GM23338 (cell line): ENCODE data around the gene ZNF77. TPM values are rescaled to one million over a fixed set of nuclear protein-coding genes. Genes with fewer than 3 reads are reported as not detected.

Experiments used
- ATAC-seq: fragments of 200-7000 bp; cut with Tn5 transposase; 3 replicates; pipeline ENCODE4 v1.9.1; 2020
- DNase-seq: peaks from one replicate; pipeline ENCODE4 v3.0.0-alpha.2; 2015; ENCODE audit warnings: low spot score
- H2AFZ ChIP-seq: fragments of 200-600 bp; sonication (generic); 2 replicates; pipeline ENCODE4 v1.8.0; 2016; ENCODE audit warnings: antibody characterized with exemption, mild to moderate bottlenecking, moderate library complexity
- H3F3A ChIP-seq: fragments of 200-600 bp; sonication (generic); replicated peaks from 2 replicates; pipeline ENCODE4 v1.8.0; 2017; ENCODE audit warnings: antibody characterized with exemption, mixed run types, low read depth
- H3K27ac ChIP-seq: fragments of 200-600 bp; sonication (generic); 2 replicates; pipeline ENCODE4 v1.6.1; 2016; ENCODE audit warnings: low read depth
- H3K27me3 ChIP-seq: fragments of 200-600 bp; sonication (generic); 2 replicates; pipeline ENCODE4 v1.8.0; 2016; ENCODE audit warnings: mild to moderate bottlenecking, mixed run types, moderate library complexity; ENCODE audit not compliant: insufficient read depth
- H3K36me3 ChIP-seq: fragments of 200-600 bp; sonication (generic); 2 replicates; pipeline ENCODE4 v1.8.0; 2016; ENCODE audit warnings: mild to moderate bottlenecking; ENCODE audit not compliant: insufficient read depth
- H3K4me1 ChIP-seq: fragments of 200-600 bp; sonication (generic); 2 replicates; pipeline ENCODE4 v1.8.0; 2016; ENCODE audit warnings: mild to moderate bottlenecking, moderate library complexity; ENCODE audit not compliant: insufficient read depth
- H3K4me2 ChIP-seq: fragments of 200-600 bp; sonication (generic); 2 replicates; pipeline ENCODE4 v1.7.1; 2017; ENCODE audit warnings: mixed run types
- H3K4me3 ChIP-seq: fragments of 200-600 bp; sonication (generic); 2 replicates; pipeline ENCODE4 v1.6.1; 2016; ENCODE audit warnings: mixed run types
- H3K79me2 ChIP-seq: fragments of 200-600 bp; sonication (generic); replicated peaks from 2 replicates; pipeline ENCODE4 v1.8.0; 2017; ENCODE audit warnings: mild to moderate bottlenecking; ENCODE audit not compliant: insufficient read depth
- H3K9me2 ChIP-seq: fragments of 200-600 bp; sonication (generic); 2 replicates; pipeline ENCODE4 v1.8.0; 2017; ENCODE audit not compliant: insufficient read depth
- H4K20me1 ChIP-seq: fragments of 200-600 bp; sonication (generic); replicated peaks from 2 replicates; pipeline ENCODE4 v1.8.0; 2017; ENCODE audit warnings: mild to moderate bottlenecking; ENCODE audit not compliant: insufficient read depth
- H3K27ac Mint-ChIP-seq: 2 replicates; pipeline ENCODE4 v1.8.0; 2020; ENCODE audit warnings: inconsistent platforms, mild to moderate bottlenecking, moderate library complexity, mixed read lengths
- H3K27me3 Mint-ChIP-seq: 3 replicates; pipeline ENCODE4 v1.8.0; 2022; ENCODE audit warnings: low read depth, mild to moderate bottlenecking, moderate library complexity, mixed read lengths, inconsistent platforms; ENCODE audit not compliant: insufficient read depth, poor library complexity
- H3K36me3 Mint-ChIP-seq: 3 replicates; pipeline ENCODE4 v1.8.0; 2021; ENCODE audit warnings: low read depth, mild to moderate bottlenecking, inconsistent platforms, moderate library complexity, mixed read lengths
- H3K4me1 Mint-ChIP-seq: 3 replicates; pipeline ENCODE4 v1.8.0; 2020; ENCODE audit warnings: mild to moderate bottlenecking, inconsistent platforms, mixed read lengths
- H3K4me3 Mint-ChIP-seq: 3 replicates; pipeline ENCODE4 v1.8.0; 2021; ENCODE audit warnings: moderate library complexity, mild to moderate bottlenecking, inconsistent platforms, mixed read lengths
- H3K9me3 Mint-ChIP-seq: 3 replicates; pipeline ENCODE4 v1.8.0; 2020; ENCODE audit warnings: moderate library complexity, mild to moderate bottlenecking, inconsistent platforms, mixed read lengths
- CREB1 ChIP-seq: fragments of 250-450 bp; sonication (Bioruptor Pico); IDR thresholded peaks from 2 replicates; pipeline ENCODE4 v1.5.0; 2020; ENCODE audit warnings: low read depth, mild to moderate bottlenecking, moderate library complexity
- ETS1 ChIP-seq: IDR thresholded peaks from 2 replicates; pipeline ENCODE4 v1.6.1; 2016; ENCODE audit warnings: antibody characterized with exemption
- EZH2 ChIP-seq: fragments of 200-600 bp; sonication (generic); IDR thresholded peaks from one replicate; pipeline ENCODE4 v1.8.0; 2017; ENCODE audit warnings: antibody characterized with exemption, mild to moderate bottlenecking, low read depth; ENCODE audit not compliant: unreplicated experiment
- EZH2phosphoT487 ChIP-seq: fragments of 200-600 bp; sonication (generic); IDR thresholded peaks from one replicate; pipeline ENCODE4 v1.8.1; 2018; ENCODE audit warnings: antibody characterized with exemption; ENCODE audit not compliant: unreplicated experiment
- JUNB ChIP-seq: IDR thresholded peaks from one replicate; pipeline ENCODE4 v1.6.1; 2016; ENCODE audit warnings: antibody characterized with exemption; ENCODE audit not compliant: unreplicated experiment
- NANOG ChIP-seq: IDR thresholded peaks from 2 replicates; pipeline ENCODE4 v1.6.1; 2016; ENCODE audit warnings: antibody characterized with exemption, borderline replicate concordance
- POLR2AphosphoS5 ChIP-seq: IDR thresholded peaks from 2 replicates; pipeline ENCODE4 v1.6.1; 2016; ENCODE audit warnings: antibody characterized with exemption, low read depth
- ZNF114 ChIP-seq: fragments of 250-450 bp; sonication (Bioruptor Pico); IDR thresholded peaks from 2 replicates; pipeline ENCODE4 v1.5.0; 2020; ENCODE audit warnings: mild to moderate bottlenecking, moderate library complexity
- ZNF331 ChIP-seq: fragments of 250-450 bp; sonication (Bioruptor Pico); IDR thresholded peaks from 2 replicates; pipeline ENCODE4 v1.5.0; 2020; ENCODE audit warnings: low read depth, mild to moderate bottlenecking, moderate library complexity
- ZNF462 ChIP-seq: fragments of 250-450 bp; sonication (Bioruptor Pico); IDR thresholded peaks from 2 replicates; pipeline ENCODE4 v1.5.0; 2020; ENCODE audit warnings: mild to moderate bottlenecking, moderate library complexity
- polyA plus RNA-seq: library from polyadenylated mRNA; unstranded; fragments of >200 nt; fragmentation: Nextera tagmentation; extraction: Ambion mirVana; gene quantifications from 2 replicates; pipeline ENCODE4 v1.2.1, GENCODE V29; 2016
- total RNA-seq: library from RNA; depleted of rRNA; stranded (reverse); fragments of >200 nt; shearing (Covaris generic); gene quantifications from 2 replicates; pipeline ENCODE4 v1.2.3, GENCODE V29; 2014
- TF ChIP-seq, protein P1 (sequence below), 2 experiments: fragments of 200-600 bp in 1 of 2; sonication (generic) in 1 of 2; conservative IDR thresholded peaks; 2 replicates each; pipeline versions ENCODE4 v1.5.1 to v1.6.1; 2016 to 2017; ENCODE audit warnings: antibody characterized with exemption in 2 of 2, low read depth in 2 of 2, mild to moderate bottlenecking in 2 of 2, moderate library complexity in 1 of 2
- TF ChIP-seq, protein P2 (sequence below): IDR thresholded peaks from one replicate; pipeline ENCODE4 v1.6.1; 2018; ENCODE audit warnings: antibody characterized with exemption; ENCODE audit not compliant: unreplicated experiment

Gene ZNF77
- total and polyA plus RNA-seq, 2 experiments from 2014 or later: 3.3 to 4.5 TPM

DNA sequence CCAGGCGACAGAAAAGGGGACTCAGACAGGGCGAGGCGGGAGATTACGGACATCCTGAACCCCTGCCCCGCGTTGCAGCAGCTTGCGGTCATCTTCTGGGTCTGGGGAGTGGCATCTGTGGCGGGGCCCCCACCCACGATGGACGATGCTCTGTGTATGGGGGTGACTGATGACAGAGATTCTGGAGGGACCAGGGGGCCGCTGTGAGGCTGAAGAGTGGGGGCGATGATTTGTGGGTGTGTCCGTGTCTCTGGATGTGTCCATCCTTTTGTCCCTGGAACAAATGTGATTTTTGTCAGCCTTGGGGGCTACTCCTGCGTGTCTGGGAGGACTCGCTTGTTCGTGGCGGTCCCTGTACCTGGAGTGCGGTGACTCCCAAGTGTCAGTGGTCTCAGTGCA, 17.7 kb downstream of the ZNF77 start:
- no peaks in the 10 kb centered on the region; the same call in 1 of the 2 replicates for H3K36me3 ChIP-seq
- TF ChIP-seq ZNF114 (CRISPR knock-in tag) (no peak), JUNB (no peak), EZH2phosphoT487 (no peak), ZNF331 (CRISPR knock-in tag) (no peak), NANOG (no peak), CREB1 (no peak), ZNF462 (CRISPR knock-in tag) (no peak), ETS1 (no peak), EZH2 (no peak), POLR2AphosphoS5 (no peak)
- TF ChIP-seq, protein P1, sequence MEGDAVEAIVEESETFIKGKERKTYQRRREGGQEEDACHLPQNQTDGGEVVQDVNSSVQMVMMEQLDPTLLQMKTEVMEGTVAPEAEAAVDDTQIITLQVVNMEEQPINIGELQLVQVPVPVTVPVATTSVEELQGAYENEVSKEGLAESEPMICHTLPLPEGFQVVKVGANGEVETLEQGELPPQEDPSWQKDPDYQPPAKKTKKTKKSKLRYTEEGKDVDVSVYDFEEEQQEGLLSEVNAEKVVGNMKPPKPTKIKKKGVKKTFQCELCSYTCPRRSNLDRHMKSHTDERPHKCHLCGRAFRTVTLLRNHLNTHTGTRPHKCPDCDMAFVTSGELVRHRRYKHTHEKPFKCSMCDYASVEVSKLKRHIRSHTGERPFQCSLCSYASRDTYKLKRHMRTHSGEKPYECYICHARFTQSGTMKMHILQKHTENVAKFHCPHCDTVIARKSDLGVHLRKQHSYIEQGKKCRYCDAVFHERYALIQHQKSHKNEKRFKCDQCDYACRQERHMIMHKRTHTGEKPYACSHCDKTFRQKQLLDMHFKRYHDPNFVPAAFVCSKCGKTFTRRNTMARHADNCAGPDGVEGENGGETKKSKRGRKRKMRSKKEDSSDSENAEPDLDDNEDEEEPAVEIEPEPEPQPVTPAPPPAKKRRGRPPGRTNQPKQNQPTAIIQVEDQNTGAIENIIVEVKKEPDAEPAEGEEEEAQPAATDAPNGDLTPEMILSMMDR (conservative IDR thresholded peaks at IDR 0.05; ENCODE audit: low read depth in 2 of 2): no peak
- TF ChIP-seq, protein P2, sequence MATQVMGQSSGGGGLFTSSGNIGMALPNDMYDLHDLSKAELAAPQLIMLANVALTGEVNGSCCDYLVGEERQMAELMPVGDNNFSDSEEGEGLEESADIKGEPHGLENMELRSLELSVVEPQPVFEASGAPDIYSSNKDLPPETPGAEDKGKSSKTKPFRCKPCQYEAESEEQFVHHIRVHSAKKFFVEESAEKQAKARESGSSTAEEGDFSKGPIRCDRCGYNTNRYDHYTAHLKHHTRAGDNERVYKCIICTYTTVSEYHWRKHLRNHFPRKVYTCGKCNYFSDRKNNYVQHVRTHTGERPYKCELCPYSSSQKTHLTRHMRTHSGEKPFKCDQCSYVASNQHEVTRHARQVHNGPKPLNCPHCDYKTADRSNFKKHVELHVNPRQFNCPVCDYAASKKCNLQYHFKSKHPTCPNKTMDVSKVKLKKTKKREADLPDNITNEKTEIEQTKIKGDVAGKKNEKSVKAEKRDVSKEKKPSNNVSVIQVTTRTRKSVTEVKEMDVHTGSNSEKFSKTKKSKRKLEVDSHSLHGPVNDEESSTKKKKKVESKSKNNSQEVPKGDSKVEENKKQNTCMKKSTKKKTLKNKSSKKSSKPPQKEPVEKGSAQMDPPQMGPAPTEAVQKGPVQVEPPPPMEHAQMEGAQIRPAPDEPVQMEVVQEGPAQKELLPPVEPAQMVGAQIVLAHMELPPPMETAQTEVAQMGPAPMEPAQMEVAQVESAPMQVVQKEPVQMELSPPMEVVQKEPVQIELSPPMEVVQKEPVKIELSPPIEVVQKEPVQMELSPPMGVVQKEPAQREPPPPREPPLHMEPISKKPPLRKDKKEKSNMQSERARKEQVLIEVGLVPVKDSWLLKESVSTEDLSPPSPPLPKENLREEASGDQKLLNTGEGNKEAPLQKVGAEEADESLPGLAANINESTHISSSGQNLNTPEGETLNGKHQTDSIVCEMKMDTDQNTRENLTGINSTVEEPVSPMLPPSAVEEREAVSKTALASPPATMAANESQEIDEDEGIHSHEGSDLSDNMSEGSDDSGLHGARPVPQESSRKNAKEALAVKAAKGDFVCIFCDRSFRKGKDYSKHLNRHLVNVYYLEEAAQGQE: no peak
- Mint-ChIP-seq H3K4me1 (peaks cover 5% of the 10 kb centered on the region; the same call in 1 of the 3 replicates), H3K4me3 (no peak overlapping the region), H3K9me3 (peaks cover 53% of the 10 kb centered on the region), H3K27ac (no peak overlapping the region), H3K36me3 (peaks cover 30% of the 10 kb centered on the region), H3K27me3 (peaks cover 10% of the 10 kb centered on the region)
- no peak overlapping the region for H3K4me3 ChIP-seq
- peaks cover 8% of the 10 kb centered on the region; the same call in 1 of the 2 replicates for H3K4me1 ChIP-seq
- no peak overlapping the region for H3K4me2 ChIP-seq
- no peaks in the 10 kb centered on the region for H3K27me3 ChIP-seq
- H3K27ac ChIP-seq: no peak overlapping the region
- H2AFZ ChIP-seq: no peak overlapping the region
- no peaks in the 10 kb centered on the region for H3F3A ChIP-seq
- H4K20me1 ChIP-seq: no peaks in the 10 kb centered on the region
- no peaks in the 10 kb centered on the region for H3K9me2 ChIP-seq
- no peaks in the 10 kb centered on the region for H3K79me2 ChIP-seq
- ATAC-seq (no peak), DNase-seq (no peak)
